OCI-M2 (cell line): Measurements from ENCODE around the gene EFEMP1.
"Not testable (repeated sequence)": the region's sequence is repeated elsewhere in the genome, so short reads cannot be mapped to it uniquely, and the experiment has no call there.

Experiments
- DNase-seq: peaks from one replicate; lab custom pipeline; 2025; ENCODE audit not compliant: unreplicated experiment; lab: John Stamatoyannopoulos, UW

EFEMP1 gene

GRCh38 chr2:55837073-55837472 is 86.5 kb downstream of the EFEMP1 start:
- no peak for DNase-seq

GRCh38 chr2:55831671-55832410 is 91.7 kb downstream of the EFEMP1 start:
- DNase-seq: not testable (repeated sequence)

- DNase-seq: no peak
Observed at GRCh38 chr2:55827855-55828254, 95.7 kb downstream of the EFEMP1 start.

- not testable (repeated sequence) for DNase-seq
Observed at GRCh38 chr2:55827428-55827827, 96.2 kb downstream of the EFEMP1 start.

GRCh38 chr2:55826246-55826645 is 97.3 kb downstream of the EFEMP1 start:
- no peak for DNase-seq

GRCh38 chr2:55824551-55825096 is 99.0 kb downstream of the EFEMP1 start:
- DNase-seq: no peak
